Transverse colon (tissue), 4 donors: ENCODE measurements around the gene TSC22D4. TPM values are rescaled to one million over a fixed set of nuclear protein-coding genes. Genes with fewer than 3 reads are reported as not detected.

Experiments used
- DNase-seq: peaks from one replicate; pipeline ENCODE4 v3.0.0-alpha.2; 2019
- H3K27ac ChIP-seq, 4 donors: fragments of 200-600 bp; sonication (generic); 2 replicates each; pipeline ENCODE4 v1.5.1; 2016 to 2018; ENCODE audit warnings: inconsistent platforms in 4 of 4
- H3K27me3 ChIP-seq: fragments of 200-600 bp; sonication (generic); 2 replicates; pipeline ENCODE4 v1.5.1; 2017; ENCODE audit warnings: inconsistent platforms
- H3K36me3 ChIP-seq, 4 donors: fragments of 200-600 bp; sonication (generic); 2 replicates each; pipeline ENCODE4 v1.5.1; 2017 to 2019; ENCODE audit warnings: inconsistent platforms in 4 of 4
- H3K4me1 ChIP-seq, 4 donors: fragments of 200-600 bp; sonication (generic); 2 replicates each; pipeline ENCODE4 v1.5.1; 2017 to 2020; ENCODE audit warnings: inconsistent platforms in 4 of 4
- H3K4me3 ChIP-seq, 4 donors: fragments of 200-600 bp; sonication (generic); 1 replicate in 1 of 4; 2 replicates in 3 of 4; pipeline versions ENCODE4 v1.5.1 to v1.6.1; 2017 to 2019; ENCODE audit warnings: inconsistent platforms in 4 of 4
- H3K9me3 ChIP-seq, 2 donors: fragments of 200-600 bp; sonication (generic); 2 replicates each; pipeline ENCODE4 v1.5.1; 2017 to 2019; ENCODE audit warnings: inconsistent platforms in 2 of 2
- EP300 ChIP-seq: sonication (generic); formaldehyde crosslinking; IDR thresholded peaks from one replicate; pipeline ENCODE4 v1.6.1; 2017; ENCODE audit warnings: antibody characterized with exemption, low read depth
- POLR2A ChIP-seq: fragments of 450-650 bp; IDR thresholded peaks from one replicate; pipeline ENCODE4 v1.6.1; 2016; ENCODE audit warnings: antibody characterized with exemption, mild to moderate bottlenecking, moderate library complexity
- POLR2AphosphoS5 ChIP-seq, 3 donors: sonication (generic); formaldehyde crosslinking; IDR thresholded peaks; one replicate each; pipeline ENCODE4 v1.6.1; 2016; ENCODE audit warnings: antibody characterized with exemption in 3 of 3
- WGBS, 2 donors: methylation state at CpG; one replicate each; pipeline ENCODE4 v1.1.5; 2018; ENCODE audit warnings: low coverage in 1 of 2; 5-methylcytosine and 5-hydroxymethylcytosine counted together
- in situ Hi-C, 4 donors: fragments of 200-750 bp; cut with MboI; loops; one replicate each; pipeline versions ENCODE4 v1.15.0 to v1.15.1; 2017; ENCODE audit warnings: low sequenced_read_pairs in 3 of 4, low pct_ligation_motif_present in 1 of 4, low pct_unique_long_range_greater_than_20kb in 1 of 4
- intact Hi-C: fragments of 100-400 bp; cut with DNase I; formaldehyde crosslinking; loops from one replicate; pipeline ENCODE4 v1.15.1; 2023; ENCODE audit warnings: low total_unique reads
- total RNA-seq, 4 donors: library from RNA; depleted of rRNA; stranded (reverse); fragments of >200 nt; gene quantifications; one replicate each; pipeline ENCODE4 v1.1.0, GENCODE V29; 2016
- TF ChIP-seq, protein P1 (sequence below), 5 experiments: fragments of 200-600 bp in 3 of 5; fragments of 450-650 bp in 2 of 5; sonication (generic) in 3 of 5; IDR thresholded peaks; 1 replicate in 2 of 5; 2 replicates in 3 of 5; pipeline ENCODE4 v1.5.1; 2016 to 2017; ENCODE audit warnings: antibody characterized with exemption in 5 of 5, inconsistent platforms in 3 of 5, mild to moderate bottlenecking in 2 of 5, moderate library complexity in 1 of 5

TSC22D4 gene
- total RNA-seq, 4 donors from 2014 or later = 41.6 to 101 (median 67.6) TPM

GRCh38 chr7:100472121-100472851 lies 6.7 kb downstream of the TSC22D4 start:
- Histone ChIP-seq H3K4me1 (peaks cover 37 to 63% (median 38%) of the 10 kb centered on the region in 4 donors), H3K36me3 (peaks cover 0 to 5% (median 0%) of the 10 kb centered on the region in 4 donors), H3K4me3 (no peak overlapping the region), H3K27me3 (no peaks in the 10 kb centered on the region), H3K27ac (peak overlapping the region; percentile 3 to 56 (median 42)), H3K9me3 (no peaks in the 10 kb centered on the region)
- no peak for TF ChIP-seq POLR2A
- WGBS, 2 donors = 60 to 67% methylated on average over 4 to 16 of the region's 16 CpGs
- in situ Hi-C loops = loop anchor here (5.0 to 25.0 kb wide), 4 partner anchors 80 to 240 kb away; partner anchors contain the start of genes GIGYF1 (in 2 of the 4), EPO (in 1 of the 4) and POP7 (in 1 of the 4)
- peak; percentile 38 for DNase-seq
- intact Hi-C loops = loop anchor here (10.0 kb wide), 1 partner anchor 233 kb away; the partner anchor contains the start of gene POP7

GRCh38 chr7:100471021-100471420 lies 8.0 kb downstream of the TSC22D4 start:
- TF ChIP-seq POLR2AphosphoS5 (IDR thresholded peaks at IDR 0.05) = no peak
- no peak for TF ChIP-seq POLR2A
- no peak for TF ChIP-seq EP300
- TF ChIP-seq, protein P1, sequence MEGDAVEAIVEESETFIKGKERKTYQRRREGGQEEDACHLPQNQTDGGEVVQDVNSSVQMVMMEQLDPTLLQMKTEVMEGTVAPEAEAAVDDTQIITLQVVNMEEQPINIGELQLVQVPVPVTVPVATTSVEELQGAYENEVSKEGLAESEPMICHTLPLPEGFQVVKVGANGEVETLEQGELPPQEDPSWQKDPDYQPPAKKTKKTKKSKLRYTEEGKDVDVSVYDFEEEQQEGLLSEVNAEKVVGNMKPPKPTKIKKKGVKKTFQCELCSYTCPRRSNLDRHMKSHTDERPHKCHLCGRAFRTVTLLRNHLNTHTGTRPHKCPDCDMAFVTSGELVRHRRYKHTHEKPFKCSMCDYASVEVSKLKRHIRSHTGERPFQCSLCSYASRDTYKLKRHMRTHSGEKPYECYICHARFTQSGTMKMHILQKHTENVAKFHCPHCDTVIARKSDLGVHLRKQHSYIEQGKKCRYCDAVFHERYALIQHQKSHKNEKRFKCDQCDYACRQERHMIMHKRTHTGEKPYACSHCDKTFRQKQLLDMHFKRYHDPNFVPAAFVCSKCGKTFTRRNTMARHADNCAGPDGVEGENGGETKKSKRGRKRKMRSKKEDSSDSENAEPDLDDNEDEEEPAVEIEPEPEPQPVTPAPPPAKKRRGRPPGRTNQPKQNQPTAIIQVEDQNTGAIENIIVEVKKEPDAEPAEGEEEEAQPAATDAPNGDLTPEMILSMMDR (IDR thresholded peaks at IDR 0.05) = no peak
- H3K9me3 ChIP-seq = no peaks in the 10 kb centered on the region
- WGBS, 2 donors = 38% methylated on average over 4 of the region's 4 CpGs; no CpG with 5 or more reads in 1 of the 2 donors
- DNase-seq = no peak
- intact Hi-C loops = loop anchor here (10.0 kb wide), 1 partner anchor 234 kb away; the partner anchor contains the start of gene POP7
- no peaks in the 10 kb centered on the region for H3K27me3 ChIP-seq
- peaks cover 30 to 58% (median 30%) of the 10 kb centered on the region in 4 donors for H3K4me1 ChIP-seq
- H3K27ac ChIP-seq = peak overlapping the region in 1 of 4 donors; percentile 25
- peaks cover 0 to 12% (median 0%) of the 10 kb centered on the region in 4 donors for H3K36me3 ChIP-seq
- H3K4me3 ChIP-seq = no peak overlapping the region
- in situ Hi-C loops = loop anchor here (5.0 to 25.0 kb wide), 4 partner anchors 81 to 241 kb away; partner anchors contain the start of genes GIGYF1 (in 2 of the 4), EPO (in 1 of the 4) and POP7 (in 1 of the 4)

DNA sequence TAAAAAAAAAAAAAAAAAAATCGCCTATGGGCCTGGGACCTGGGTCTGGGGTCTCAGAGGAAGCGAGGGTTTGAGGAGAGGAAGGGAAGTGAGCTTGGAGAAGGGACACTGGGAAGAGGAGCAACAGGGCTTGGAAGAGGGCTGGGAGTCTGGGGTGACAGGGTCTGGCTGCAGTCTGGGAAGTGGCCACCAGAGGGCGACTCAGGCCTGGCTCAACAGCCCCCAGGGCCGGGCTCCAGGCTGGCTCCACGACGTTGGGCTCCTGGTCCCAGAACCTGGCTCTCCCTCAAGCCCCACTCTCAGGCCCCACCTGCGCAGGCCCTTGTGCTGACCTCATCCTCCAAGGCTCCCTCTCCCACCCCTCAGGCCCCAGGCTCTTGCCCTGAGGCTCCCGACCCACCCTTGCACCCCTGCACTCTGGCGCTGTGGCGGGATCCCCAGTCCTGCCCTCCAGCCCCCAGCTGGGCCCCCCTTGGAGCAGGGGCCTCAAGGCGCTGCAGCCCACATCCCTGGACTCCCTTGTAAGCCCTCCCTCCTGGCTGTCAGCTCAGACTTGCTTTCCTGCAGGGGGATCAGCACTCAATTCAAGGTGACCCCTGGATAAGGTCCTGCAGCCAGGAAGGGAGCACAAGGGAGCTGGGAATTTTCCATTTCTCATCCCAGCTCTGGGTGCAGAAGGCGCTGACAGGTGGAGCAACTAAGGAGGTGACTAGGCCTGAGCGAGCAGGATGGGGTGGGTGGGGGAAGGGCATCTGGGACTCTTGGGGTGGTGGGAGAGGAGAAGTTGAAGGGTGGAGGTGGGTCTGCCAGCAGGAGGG lies 9.6 kb downstream of the TSC22D4 start:
- H3K36me3 ChIP-seq = peaks cover 0 to 12% (median 0%) of the 10 kb centered on the region in 4 donors
- peak in 1 of 3 donors; percentile 12 for TF ChIP-seq POLR2AphosphoS5 (IDR thresholded peaks at IDR 0.05)
- TF ChIP-seq, protein P1 (IDR thresholded peaks at IDR 0.05) = peak; percentile 94 to 98 (median 95)
- no peak for TF ChIP-seq EP300

DNA sequence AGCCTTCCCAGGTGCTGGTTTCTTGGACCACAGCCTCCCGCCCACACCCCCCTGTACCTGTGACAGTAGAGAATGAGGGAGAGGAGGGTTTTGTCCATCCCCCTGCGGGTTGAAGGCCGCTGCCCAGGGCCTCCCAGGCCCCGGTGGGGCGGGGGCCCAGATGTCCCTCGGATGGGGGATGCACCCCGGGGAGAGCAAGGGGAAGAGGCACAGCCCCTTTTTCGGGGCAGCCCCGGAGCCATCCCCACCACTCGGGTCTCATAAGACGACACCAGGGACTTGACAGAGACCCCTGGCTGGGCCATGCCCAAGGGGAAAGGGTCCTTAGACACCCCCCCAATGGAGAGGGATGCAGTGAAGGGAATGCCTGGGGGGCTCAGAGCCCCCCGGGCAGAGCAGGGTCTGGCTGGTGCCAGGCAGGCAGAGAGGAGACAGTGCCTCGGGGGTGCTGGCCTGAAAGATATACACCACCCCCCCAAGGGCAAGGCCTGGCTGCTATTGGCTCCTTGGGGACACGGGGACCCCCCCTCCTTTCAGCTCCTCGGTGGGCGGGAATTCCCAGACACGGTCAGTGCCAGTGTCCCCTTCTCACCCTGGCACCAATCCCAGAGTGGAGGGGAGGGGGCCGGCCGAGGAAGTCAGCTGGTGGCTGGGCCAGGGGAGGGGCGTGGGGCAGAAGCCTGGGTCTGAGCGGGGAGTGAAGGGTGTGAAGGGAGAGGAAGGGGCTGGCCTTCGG lies 11.2 kb downstream of the TSC22D4 start:
- no peak for DNase-seq
- Histone ChIP-seq H3K36me3 (peaks cover 0 to 12% (median 0%) of the 10 kb centered on the region in 4 donors), H3K4me1 (peaks cover 16 to 33% (median 21%) of the 10 kb centered on the region in 4 donors), H3K9me3 (no peaks in the 10 kb centered on the region), H3K27me3 (no peaks in the 10 kb centered on the region), H3K4me3 (no peak overlapping the region), H3K27ac (peak overlapping the region in 1 of 4 donors; percentile 7)
- WGBS, 2 donors = 76% methylated on average over 22 of the region's 22 CpGs; no CpG with 5 or more reads in 1 of the 2 donors
- in situ Hi-C loops (loop anchor here (10.0 to 25.0 kb wide), 3 partner anchors 219 to 244 kb away; partner anchors contain the start of genes GIGYF1 (in 3 of the 4), EPO (in 1 of the 4) and POP7 (in 1 of the 4)), intact Hi-C loops (loop anchor here (5.0 kb wide), 1 partner anchor 94 kb away; no protein-coding TSS in a partner anchor)
- no peak for TF ChIP-seq EP300
- TF ChIP-seq, protein P1 (IDR thresholded peaks at IDR 0.05) = no peak
- TF ChIP-seq POLR2A = no peak
- TF ChIP-seq POLR2AphosphoS5 (IDR thresholded peaks at IDR 0.05) = no peak

More for the DNA sequence above, 9.6 kb downstream of the TSC22D4 start:
- in situ Hi-C loops = loop anchor here (5.0 to 25.0 kb wide), 5 partner anchors 83 to 243 kb away; partner anchors contain the start of genes GIGYF1 (in 3 of the 4), EPO (in 1 of the 4) and POP7 (in 1 of the 4)
- 15 to 23% methylated on average over 4 to 12 of the region's 13 CpGs for WGBS, 2 donors
- Histone ChIP-seq H3K27ac (peak overlapping the region in 3 of 4 donors; percentile 34 to 62 (median 49)), H3K4me1 (peaks cover 19 to 49% (median 28%) of the 10 kb centered on the region in 4 donors), H3K27me3 (no peaks in the 10 kb centered on the region), H3K9me3 (no peaks in the 10 kb centered on the region), H3K4me3 (no peak overlapping the region)
- DNase-seq = peak; percentile 91
- intact Hi-C loops = loop anchor here (5.0 to 10.0 kb wide), 2 partner anchors 93 to 235 kb away; partner anchors contain the start of gene POP7
